ENCODE data around the gene RRP7A.
"Not testable (repeated sequence)": the region's sequence is repeated elsewhere in the genome, so short reads cannot be mapped to it uniquely, and the experiment has no call there.

- not testable (repeated sequence) for TF ChIP-seq CTCF (IDR thresholded peaks at IDR 0.05); POLR2A (IDR thresholded peaks at IDR 0.05); POLR2AphosphoS5 (IDR thresholded peaks at IDR 0.05; ENCODE audit: insufficient read depth in 1 of 2, low read depth in 1 of 2)
Measured at GRCh38 chr22:42512273-42512990, 7.2 kb downstream of the RRP7A start.

Data from vagina (tissue), 2 donors.